Neural progenitor cell (in vitro differentiated cells): Measurements from ENCODE around the gene MORN1. TPM values are rescaled to one million over a fixed set of nuclear protein-coding genes. Genes with fewer than 3 reads are reported as not detected.

Source experiments
- DNase-seq: peaks from one replicate; pipeline ENCODE4 v3.0.0-alpha.2; 2016; ENCODE audit warnings: low spot score
- H2AFZ ChIP-seq: fragments of 200-600 bp; sonication (generic); replicated peaks from 2 replicates; pipeline ENCODE4 v1.6.1; 2016; ENCODE audit warnings: antibody characterized with exemption
- H3F3A ChIP-seq: fragments of 200-600 bp; sonication (generic); 2 replicates; pipeline ENCODE4 v1.6.1; 2016; ENCODE audit warnings: antibody characterized with exemption, low read depth
- H3K27ac ChIP-seq: fragments of 200-600 bp; sonication (generic); 2 replicates; pipeline ENCODE4 v1.5.1; 2016; ENCODE audit warnings: mild to moderate bottlenecking
- H3K27me3 ChIP-seq: fragments of 200-600 bp; sonication (generic); 2 replicates; pipeline ENCODE4 v1.6.1; 2016; ENCODE audit warnings: mild to moderate bottlenecking, moderate library complexity
- H3K36me3 ChIP-seq: fragments of 200-600 bp; sonication (generic); 2 replicates; pipeline ENCODE4 v1.5.1; 2016
- H3K4me1 ChIP-seq: fragments of 200-600 bp; sonication (generic); 2 replicates; pipeline ENCODE4 v1.6.1; 2016; ENCODE audit warnings: mixed run types
- H3K4me2 ChIP-seq: fragments of 200-600 bp; sonication (generic); 2 replicates; pipeline ENCODE4 v1.6.1; 2016
- H3K4me3 ChIP-seq: fragments of 200-600 bp; sonication (generic); 2 replicates; pipeline ENCODE4 v1.5.1; 2016
- H3K79me2 ChIP-seq: fragments of 200-600 bp; sonication (generic); 2 replicates; pipeline ENCODE4 v1.6.1; 2016; ENCODE audit warnings: low read depth
- H3K9ac ChIP-seq: fragments of 200-600 bp; sonication (generic); 2 replicates; pipeline ENCODE4 v1.6.1; 2016
- H3K9me3 ChIP-seq: fragments of 200-600 bp; sonication (generic); 2 replicates; pipeline ENCODE4 v1.5.1; 2016; ENCODE audit warnings: low read depth
- H4K20me1 ChIP-seq: fragments of 200-600 bp; sonication (generic); 2 replicates; pipeline ENCODE4 v1.6.1; 2016; ENCODE audit warnings: low read depth
- H3K27ac Mint-ChIP-seq: 3 replicates; pipeline ENCODE4 v1.8.0; 2021; ENCODE audit warnings: mixed read lengths
- H3K27me3 Mint-ChIP-seq: 2 replicates; pipeline ENCODE4 v1.8.0; 2022; ENCODE audit warnings: low read depth, mild to moderate bottlenecking, inconsistent platforms, moderate library complexity, mixed read lengths; ENCODE audit not compliant: insufficient read depth
- H3K36me3 Mint-ChIP-seq: 3 replicates; pipeline ENCODE4 v1.8.0; 2021; ENCODE audit warnings: mixed read lengths
- H3K4me1 Mint-ChIP-seq: 3 replicates; pipeline ENCODE4 v1.8.0; 2021; ENCODE audit warnings: mixed read lengths
- H3K4me3 Mint-ChIP-seq: 3 replicates; pipeline ENCODE4 v1.8.0; 2021; ENCODE audit warnings: mild to moderate bottlenecking, moderate library complexity, mixed read lengths
- H3K9me3 Mint-ChIP-seq: 3 replicates; pipeline ENCODE4 v1.8.0; 2020; ENCODE audit warnings: mixed read lengths
- EZH2 ChIP-seq: fragments of 200-600 bp; sonication (generic); IDR thresholded peaks from 2 replicates; pipeline ENCODE4 v1.6.1; 2017; ENCODE audit warnings: antibody characterized with exemption, mild to moderate bottlenecking, moderate library complexity
- EZH2phosphoT487 ChIP-seq: fragments of 200-600 bp; sonication (generic); IDR thresholded peaks from 2 replicates; pipeline ENCODE4 v1.6.1; 2017; ENCODE audit warnings: antibody characterized with exemption
- total RNA-seq: library from RNA; depleted of rRNA; stranded (reverse); fragments of >200 nt; gene quantifications from 2 replicates; pipeline ENCODE4 v1.2.3, GENCODE V29; 2015; ENCODE audit warnings: low replicate concordance
- TF ChIP-seq, protein P1 (sequence below): fragments of 200-600 bp; sonication (generic); IDR thresholded peaks from 2 replicates; pipeline ENCODE4 v1.5.1; 2017; ENCODE audit warnings: antibody characterized with exemption, mild to moderate bottlenecking

The MORN1 gene
- total RNA-seq, 1 donor from 2014 or later, result 7.0 TPM

DNA sequence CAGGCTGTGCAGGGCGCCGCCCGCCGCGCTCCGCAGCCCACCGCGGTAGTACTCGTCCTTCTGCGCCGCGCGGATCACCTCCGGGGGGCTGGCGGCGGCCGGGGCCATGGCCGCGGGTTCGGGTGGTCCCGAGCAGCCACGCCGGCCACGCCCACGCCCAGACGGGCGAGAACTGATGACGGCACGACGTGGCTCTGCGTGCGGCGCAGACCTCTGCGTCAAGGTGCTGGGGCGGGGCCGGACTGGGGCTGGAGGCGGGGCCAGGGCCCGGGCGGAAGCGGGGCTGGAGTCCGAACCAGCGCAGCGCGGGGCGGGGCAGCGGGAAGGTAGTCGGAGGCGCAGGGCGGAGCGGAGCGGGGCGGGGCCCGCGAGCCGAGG is 21.0 kb upstream of the MORN1 start, which contains the start of gene PEX10:
PEX10 (minus strand) TSS at position 170 of the 378 bp plus-strand sequence; CDS start at position 108, 62 bp downstream.
- H3K27ac Mint-ChIP-seq, result no peak within 1 kb of the TSS
- peaks cover 8% of the 10 kb centered on the region for H3F3A ChIP-seq
- H3K9me3 Mint-ChIP-seq, result no peaks in the 10 kb centered on the region
- H3K79me2 ChIP-seq, result peaks cover 16% of the 10 kb centered on the region
- TF ChIP-seq EZH2phosphoT487 (no peak), EZH2 (no peak)
- TF ChIP-seq, protein P1, sequence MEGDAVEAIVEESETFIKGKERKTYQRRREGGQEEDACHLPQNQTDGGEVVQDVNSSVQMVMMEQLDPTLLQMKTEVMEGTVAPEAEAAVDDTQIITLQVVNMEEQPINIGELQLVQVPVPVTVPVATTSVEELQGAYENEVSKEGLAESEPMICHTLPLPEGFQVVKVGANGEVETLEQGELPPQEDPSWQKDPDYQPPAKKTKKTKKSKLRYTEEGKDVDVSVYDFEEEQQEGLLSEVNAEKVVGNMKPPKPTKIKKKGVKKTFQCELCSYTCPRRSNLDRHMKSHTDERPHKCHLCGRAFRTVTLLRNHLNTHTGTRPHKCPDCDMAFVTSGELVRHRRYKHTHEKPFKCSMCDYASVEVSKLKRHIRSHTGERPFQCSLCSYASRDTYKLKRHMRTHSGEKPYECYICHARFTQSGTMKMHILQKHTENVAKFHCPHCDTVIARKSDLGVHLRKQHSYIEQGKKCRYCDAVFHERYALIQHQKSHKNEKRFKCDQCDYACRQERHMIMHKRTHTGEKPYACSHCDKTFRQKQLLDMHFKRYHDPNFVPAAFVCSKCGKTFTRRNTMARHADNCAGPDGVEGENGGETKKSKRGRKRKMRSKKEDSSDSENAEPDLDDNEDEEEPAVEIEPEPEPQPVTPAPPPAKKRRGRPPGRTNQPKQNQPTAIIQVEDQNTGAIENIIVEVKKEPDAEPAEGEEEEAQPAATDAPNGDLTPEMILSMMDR, result no peak
- no peak within 1 kb of the TSS for H3K27ac ChIP-seq
- H3K36me3 Mint-ChIP-seq, result peaks cover 6% of the 10 kb centered on the region
- H3K4me2 ChIP-seq, result peak within 1 kb of the TSS; percentile 100
- H3K4me3 Mint-ChIP-seq, result peak within 1 kb of the TSS; percentile 91
- DNase-seq, result peak; percentile 99
- peak within 1 kb of the TSS; percentile 97 for H3K4me3 ChIP-seq
- peak within 1 kb of the TSS; percentile 81 for H3K9ac ChIP-seq
- H3K27me3 Mint-ChIP-seq, result peaks cover 9% of the 10 kb centered on the region
- H3K27me3 ChIP-seq, result peaks cover under 1% of the 10 kb centered on the region
- peaks cover 18% of the 10 kb centered on the region for H3K4me1 ChIP-seq
- H3K9me3 ChIP-seq, result no peaks in the 10 kb centered on the region
- no peaks in the 10 kb centered on the region for H3K36me3 ChIP-seq
- peak within 1 kb of the TSS; percentile 85 for H2AFZ ChIP-seq
- peaks cover 17% of the 10 kb centered on the region for H3K4me1 Mint-ChIP-seq
- peaks cover 6% of the 10 kb centered on the region for H4K20me1 ChIP-seq

DNA sequence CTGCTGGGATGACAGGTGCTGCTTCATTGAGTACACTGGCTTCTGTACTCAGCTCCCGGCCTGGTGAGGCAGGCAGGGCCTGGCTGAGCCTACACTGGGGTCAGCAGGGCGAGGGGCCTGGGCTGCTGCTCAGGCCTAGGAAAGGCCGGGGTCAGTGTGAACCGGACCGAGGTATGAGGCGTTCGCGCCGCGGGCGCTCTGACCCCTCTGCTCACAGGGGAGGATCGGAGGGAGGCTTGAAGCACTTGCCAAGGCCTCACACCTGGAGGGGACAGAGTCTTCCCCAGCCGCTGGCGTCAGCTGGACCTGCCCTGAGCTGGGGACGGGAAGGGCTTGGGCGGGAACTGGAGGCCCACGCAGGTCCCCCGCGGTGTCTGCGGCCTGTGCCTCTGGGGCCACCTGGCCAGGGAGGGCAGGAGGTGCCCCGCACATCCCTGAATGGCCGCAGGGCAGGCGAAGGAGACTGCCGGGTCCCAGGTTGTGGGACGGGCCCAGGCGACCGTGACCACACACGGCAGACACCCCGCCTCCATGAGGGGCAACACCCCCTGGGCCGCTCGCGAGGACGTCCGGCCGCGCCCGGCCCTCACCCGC is 20.5 kb upstream of the MORN1 start:
- Mint-ChIP-seq H3K4me1 (peaks cover 17% of the 10 kb centered on the region), H3K9me3 (no peaks in the 10 kb centered on the region), H3K4me3 (peak overlapping the region; percentile 91), H3K36me3 (peaks cover 6% of the 10 kb centered on the region), H3K27me3 (peaks cover 8% of the 10 kb centered on the region), H3K27ac (no peak overlapping the region)
- DNase-seq, result no peak
- TF ChIP-seq EZH2 (no peak), EZH2phosphoT487 (no peak)
- TF ChIP-seq, protein P1, result no peak
- Histone ChIP-seq H3K27ac (no peak overlapping the region), H3K4me3 (peak overlapping the region; percentile 97), H3K9ac (peak overlapping the region; percentile 81), H3K79me2 (peaks cover 16% of the 10 kb centered on the region), H3K9me3 (no peaks in the 10 kb centered on the region), H3K4me1 (peaks cover 18% of the 10 kb centered on the region), H3F3A (peaks cover 8% of the 10 kb centered on the region), H3K36me3 (no peaks in the 10 kb centered on the region), H4K20me1 (peaks cover 6% of the 10 kb centered on the region), H2AFZ (peak overlapping the region; percentile 85), H3K4me2 (peak overlapping the region; percentile 100), H3K27me3 (no peaks in the 10 kb centered on the region)

DNA sequence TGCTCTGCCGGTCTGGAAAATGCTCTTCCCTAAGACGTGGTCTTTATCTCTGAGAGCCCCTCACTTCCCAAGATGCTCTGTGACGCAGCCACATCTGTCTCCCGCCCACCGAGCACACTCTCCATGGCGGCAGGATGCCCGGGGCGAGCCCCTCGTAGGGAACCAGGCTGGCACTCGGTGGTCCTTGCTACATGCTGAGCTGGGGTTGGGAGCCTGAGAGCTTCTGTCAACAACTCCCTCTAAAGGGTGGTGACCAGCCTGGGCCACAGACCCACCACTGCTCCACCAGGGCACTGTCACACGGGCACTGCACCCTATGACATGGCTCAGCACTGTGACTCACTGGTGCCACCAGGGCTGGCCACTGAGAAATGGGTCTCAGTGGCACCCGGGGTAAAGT is 18.4 kb upstream of the MORN1 start:
- Histone ChIP-seq H3K4me3 (no peak overlapping the region), H3F3A (peaks cover 8% of the 10 kb centered on the region), H2AFZ (no peak overlapping the region), H3K9me3 (no peaks in the 10 kb centered on the region), H3K9ac (no peak overlapping the region), H3K27ac (no peak overlapping the region), H4K20me1 (peaks cover 6% of the 10 kb centered on the region), H3K27me3 (no peaks in the 10 kb centered on the region), H3K36me3 (no peaks in the 10 kb centered on the region), H3K4me1 (peaks cover 18% of the 10 kb centered on the region), H3K4me2 (no peak overlapping the region), H3K79me2 (peaks cover 16% of the 10 kb centered on the region)
- TF ChIP-seq, protein P1, result no peak
- TF ChIP-seq EZH2 (no peak), EZH2phosphoT487 (no peak)
- H3K36me3 Mint-ChIP-seq, result peaks cover 8% of the 10 kb centered on the region
- H3K27ac Mint-ChIP-seq, result no peak overlapping the region
- no peak overlapping the region for H3K4me3 Mint-ChIP-seq
- DNase-seq, result no peak
- peaks cover 8% of the 10 kb centered on the region for H3K27me3 Mint-ChIP-seq
- no peaks in the 10 kb centered on the region for H3K9me3 Mint-ChIP-seq
- peaks cover 13% of the 10 kb centered on the region for H3K4me1 Mint-ChIP-seq
